SKM-1 (cell line): ENCODE results near the gene TES.
"Not testable (repeated sequence)": the region's sequence is repeated elsewhere in the genome, so short reads cannot be mapped to it uniquely, and the experiment has no call there.

Experiments
- DNase-seq: peaks from one replicate; lab custom pipeline; 2025; ENCODE audit not compliant: unreplicated experiment; lab: John Stamatoyannopoulos, UW

Gene TES, protein sequence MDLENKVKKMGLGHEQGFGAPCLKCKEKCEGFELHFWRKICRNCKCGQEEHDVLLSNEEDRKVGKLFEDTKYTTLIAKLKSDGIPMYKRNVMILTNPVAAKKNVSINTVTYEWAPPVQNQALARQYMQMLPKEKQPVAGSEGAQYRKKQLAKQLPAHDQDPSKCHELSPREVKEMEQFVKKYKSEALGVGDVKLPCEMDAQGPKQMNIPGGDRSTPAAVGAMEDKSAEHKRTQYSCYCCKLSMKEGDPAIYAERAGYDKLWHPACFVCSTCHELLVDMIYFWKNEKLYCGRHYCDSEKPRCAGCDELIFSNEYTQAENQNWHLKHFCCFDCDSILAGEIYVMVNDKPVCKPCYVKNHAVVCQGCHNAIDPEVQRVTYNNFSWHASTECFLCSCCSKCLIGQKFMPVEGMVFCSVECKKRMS

GRCh38 chr7:116210345-116211005, at the start of gene TES:
TSS of gene TES (plus strand) at chr7:116210539. CDS start at chr7:116210708, 169 bp downstream.
- DNase-seq = peak; percentile 31

DNA sequence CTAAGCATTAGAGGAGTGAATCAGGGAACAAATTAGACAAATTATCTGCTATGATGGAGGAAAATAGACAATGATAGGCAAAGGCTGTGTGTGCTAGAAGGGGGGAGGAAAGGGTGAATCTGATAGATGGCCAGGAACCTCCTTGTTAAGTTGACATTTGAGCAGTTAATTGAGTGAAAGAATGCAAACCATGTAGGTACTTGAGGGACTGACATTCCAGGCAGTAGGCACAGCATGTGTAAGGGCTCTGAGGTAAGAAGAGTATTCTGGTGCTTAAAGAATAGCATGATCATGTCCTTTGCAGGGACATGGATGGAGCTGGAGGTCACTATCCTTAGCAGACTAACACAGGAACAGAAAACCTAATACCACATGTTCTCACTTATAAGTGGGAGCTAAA, 48.6 kb upstream of the TES start:
- DNase-seq = no peak

- no peak for DNase-seq
These were observed 48.1 kb upstream of the TES start for GRCh38 chr7:116162254-116162653.

DNA sequence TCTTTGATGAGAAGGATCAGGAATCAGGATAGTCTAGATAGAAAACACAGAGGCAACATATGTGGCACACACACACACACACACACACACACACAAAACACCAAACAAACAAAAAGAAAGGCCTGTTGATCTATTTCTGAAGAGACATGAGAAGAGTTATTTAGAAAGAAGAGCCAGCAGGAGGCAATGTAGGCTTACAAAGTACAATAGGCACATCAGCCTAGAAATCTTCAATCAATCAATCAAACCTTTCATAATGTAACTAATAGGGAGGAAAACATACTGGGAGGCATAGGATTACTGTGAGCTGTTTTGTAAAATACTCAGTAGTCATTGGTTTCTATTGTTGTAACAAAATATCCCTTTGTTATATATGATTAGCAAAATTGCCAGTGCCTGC, 47.3 kb upstream of the TES start:
- no peak for DNase-seq

DNA sequence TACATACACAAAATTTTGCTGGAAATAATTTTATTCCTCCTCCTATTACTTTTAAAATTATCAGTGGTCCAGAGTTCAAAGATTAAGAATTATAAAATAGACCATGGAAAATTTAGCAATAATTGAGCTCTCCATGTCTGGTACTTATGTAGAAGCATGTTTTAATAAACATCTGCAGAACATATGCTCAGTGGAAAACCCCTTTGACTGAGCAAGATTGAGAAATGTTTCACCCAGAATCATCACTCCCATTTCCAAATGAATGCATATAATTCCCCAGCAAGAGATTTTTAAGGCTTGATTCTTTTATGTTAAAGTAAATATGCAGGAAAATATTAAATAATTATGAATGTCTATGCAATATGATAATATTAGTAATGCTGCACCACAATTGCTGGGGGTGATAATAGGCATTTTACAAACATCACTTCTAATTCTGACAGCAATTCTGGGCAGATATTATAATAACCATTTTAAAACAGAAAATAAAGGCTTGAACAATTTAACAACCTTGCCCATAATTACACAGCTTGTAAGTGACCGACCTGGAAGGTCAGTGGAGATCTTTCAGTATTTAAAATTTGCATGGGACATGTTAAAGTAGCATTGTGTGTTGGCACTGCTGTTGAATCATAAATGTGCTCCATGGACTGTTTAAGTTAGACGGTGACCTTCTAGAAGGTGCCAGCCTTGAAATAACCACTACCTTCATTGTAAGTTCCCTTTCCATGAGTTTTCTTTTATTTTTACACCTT, 45.6 kb upstream of the TES start:
- DNase-seq = no peak

GRCh38 chr7:116165717-116166116, 44.6 kb upstream of the TES start:
- DNase-seq = peak; percentile 18

- DNase-seq = no peak
These were observed 44.2 kb upstream of the TES start for GRCh38 chr7:116166156-116166555.

DNA sequence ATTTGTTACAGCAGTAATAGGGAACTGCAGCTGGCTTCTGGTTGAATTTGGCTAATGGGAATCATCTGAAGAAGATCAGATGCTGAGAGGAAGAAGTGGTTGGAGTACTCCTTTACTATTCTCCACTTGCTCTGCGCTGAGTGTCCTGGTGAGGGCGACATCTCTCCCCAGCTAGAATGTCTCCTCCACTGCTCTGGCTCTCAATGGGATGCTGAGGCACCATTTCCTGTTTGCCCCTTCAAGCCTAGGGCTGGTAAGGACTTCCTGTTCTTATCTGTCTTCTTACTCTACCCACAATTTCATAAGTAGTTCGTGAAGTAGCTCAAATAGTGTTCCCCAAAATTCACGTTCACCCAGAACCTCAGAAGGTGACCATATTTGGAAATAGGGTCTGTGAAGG, 43.2 kb upstream of the TES start:
- no peak for DNase-seq

GRCh38 chr7:116169060-116169459, 41.3 kb upstream of the TES start:
- DNase-seq = no peak

GRCh38 chr7:116170180-116170579, 40.2 kb upstream of the TES start:
- DNase-seq = no peak

DNA sequence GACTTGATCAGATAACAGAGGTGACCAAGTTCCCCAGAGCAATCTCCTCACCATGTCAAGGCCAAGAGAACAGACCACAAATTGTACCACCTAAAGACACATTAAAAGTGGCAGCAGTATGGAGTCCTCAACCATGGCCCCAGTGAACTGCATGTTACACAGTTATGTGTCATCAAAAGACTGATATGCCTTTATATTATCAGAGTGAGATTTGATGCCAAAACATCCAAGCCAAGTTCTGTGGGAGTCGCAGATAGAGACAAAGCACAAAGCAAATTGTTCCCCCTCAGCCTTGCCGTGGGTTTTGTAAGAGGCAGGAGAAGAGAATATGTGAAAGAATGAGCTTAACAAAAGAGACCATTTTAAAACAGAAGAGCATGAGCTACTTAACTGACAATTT, 39.2 kb upstream of the TES start:
- no peak for DNase-seq

DNA sequence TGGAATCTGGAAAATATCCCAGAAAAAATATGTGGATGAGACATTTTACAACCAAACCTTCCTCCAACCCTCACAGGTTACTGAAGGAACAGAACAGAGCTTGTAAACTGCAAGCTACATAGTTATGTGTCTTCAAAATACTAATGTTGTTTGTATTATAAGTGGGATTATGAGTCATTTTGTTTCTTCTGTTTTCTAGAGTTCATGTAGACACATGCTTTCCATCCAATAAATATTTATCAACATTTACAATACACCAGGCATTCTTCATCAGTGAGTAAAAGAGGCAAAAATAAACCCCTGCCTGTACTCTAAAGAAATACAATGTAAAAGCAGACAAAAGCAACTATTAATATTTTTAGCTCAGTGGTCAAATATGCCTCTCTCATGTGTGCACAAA, 38.0 kb upstream of the TES start:
- no peak for DNase-seq

- DNase-seq = peak; percentile 42
These were observed 37.0 kb upstream of the TES start for GRCh38 chr7:116173051-116174028.

DNA sequence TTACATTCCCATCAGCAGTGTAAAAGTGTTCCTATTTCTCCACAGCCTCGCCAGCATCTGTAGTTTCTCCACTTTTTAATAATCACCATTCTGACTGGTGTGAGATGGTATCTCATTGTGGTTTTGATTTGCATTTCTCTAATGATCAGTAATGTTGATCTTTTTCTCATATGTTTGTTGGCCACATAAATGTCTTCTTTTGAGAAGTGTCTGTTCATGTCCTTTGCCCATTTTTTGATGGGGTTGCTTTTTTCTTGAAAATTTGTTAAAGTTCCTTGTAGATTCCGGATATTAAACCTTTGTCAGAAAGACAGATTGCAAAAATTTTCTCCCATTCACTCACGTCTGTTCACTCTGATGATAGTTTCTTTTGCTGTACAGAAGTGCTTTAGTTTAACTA, 35.2 kb upstream of the TES start:
- not testable (repeated sequence) for DNase-seq

DNA sequence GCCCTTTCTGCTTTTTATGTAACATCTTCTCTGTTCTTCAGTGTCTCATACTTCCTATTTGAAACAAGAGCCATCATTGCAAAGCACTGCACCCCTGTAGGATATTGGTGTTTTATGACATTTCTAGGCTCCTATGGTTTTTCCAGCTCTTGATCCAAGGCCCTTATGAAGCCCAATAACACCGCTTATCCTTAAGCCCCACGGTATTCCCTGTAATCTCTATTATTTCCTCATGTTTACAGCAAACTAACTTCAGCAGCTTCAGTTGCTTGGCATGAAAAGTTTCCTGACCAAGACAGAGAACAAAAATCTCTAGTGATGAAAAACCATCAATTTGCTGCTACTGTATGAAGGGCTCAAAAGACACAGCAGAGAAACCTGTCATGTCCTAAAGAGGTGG, 34.1 kb upstream of the TES start:
- no peak for DNase-seq

GRCh38 chr7:116177009-116177408, 33.3 kb upstream of the TES start:
- no peak for DNase-seq

DNA sequence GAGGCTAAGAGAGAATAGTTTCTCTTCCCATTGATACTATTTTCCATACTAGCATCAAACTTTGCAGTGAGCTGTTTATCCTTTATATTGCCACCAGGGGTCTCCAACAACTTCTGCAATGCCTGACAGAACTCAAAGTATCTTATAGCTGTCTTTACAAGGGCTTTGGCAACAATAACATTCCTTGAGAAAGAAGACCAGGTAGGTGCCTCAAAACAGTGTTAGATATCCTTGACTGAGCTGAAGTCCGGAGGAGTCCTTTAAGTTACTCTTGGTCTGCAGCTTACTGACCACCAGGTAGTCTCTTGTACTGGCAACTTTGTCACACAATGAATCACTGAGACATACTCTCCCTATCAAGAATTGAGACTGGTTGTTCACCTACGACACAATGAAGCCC, 30.0 kb upstream of the TES start:
- DNase-seq = peak; percentile 48

GRCh38 chr7:116182023-116182422, 28.3 kb upstream of the TES start:
- no peak for DNase-seq

DNA sequence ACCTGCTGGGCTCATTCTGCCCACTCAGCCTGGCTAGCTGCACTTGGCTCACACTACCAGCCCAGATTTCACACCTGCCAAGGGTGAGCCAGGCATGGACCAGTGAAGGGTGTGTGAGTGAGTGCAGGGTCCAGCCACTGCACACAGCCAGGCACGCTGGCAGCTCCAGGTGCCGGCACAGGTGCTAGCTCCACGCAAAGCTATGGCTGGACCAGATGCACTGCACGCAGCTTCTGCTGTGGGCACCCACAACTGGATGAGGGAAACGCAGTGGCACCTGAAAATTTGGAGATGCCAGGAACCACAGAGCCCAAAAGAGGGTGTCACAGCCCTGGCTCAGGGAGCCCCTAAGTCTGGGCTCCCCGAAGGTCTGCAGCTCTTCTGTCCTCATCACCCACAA, 24.9 kb upstream of the TES start:
- no peak for DNase-seq

DNA sequence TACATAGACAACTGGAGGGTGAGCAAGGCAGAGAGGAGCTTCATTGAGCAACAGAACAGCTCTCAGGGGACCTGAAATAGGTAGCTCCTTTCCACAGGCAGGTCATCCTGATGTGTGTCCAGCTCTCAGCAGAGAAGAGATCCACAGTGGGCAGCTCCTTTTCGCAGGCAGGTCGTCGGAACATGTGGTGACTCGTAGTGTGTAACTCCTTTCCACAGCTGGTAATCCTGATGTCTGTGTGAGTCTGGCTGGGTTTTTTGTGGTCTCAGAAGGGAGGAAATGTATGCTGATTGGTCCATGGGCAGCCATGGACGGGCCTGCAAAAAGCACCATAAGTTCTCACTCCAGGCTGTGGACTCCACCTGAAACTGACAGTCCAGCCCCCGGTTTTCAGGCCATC, 24.4 kb upstream of the TES start:
- no peak for DNase-seq

- no peak for DNase-seq
These were observed 22.9 kb upstream of the TES start for GRCh38 chr7:116187400-116187799.
